ENCODE data around the gene MAP2K2.

MAP2K2 gene

DNA sequence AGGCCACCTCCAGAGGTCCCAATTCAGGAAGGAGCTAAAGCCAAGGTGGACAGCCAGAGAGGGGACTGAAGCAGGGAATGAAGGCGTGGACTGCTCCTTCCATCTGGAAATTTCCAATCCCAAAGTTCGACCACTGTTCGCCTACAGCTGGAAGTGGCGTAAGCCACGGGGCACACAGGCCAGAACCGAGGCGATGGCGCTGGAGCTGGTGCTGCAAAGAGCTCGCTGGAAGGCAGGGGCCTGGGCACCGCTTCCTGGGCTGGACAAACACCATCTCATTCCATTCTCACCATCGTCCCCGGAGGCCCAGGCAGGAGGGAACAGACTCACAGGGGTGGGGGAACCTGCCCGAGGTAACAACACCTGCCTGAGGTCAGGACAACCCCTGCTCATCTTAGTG, 4.2 kb downstream of the MAP2K2 start:
- Histone ChIP-seq H2BK5ac (ENCODE audit: low read length) (no peak overlapping the region), H3K23ac (ENCODE audit: low read length) (no peak overlapping the region), H2BK120ac (ENCODE audit: low read depth, low read length) (no peak overlapping the region), H3K9ac (ENCODE audit: low read length) (no peak overlapping the region), H3K4me2 (ENCODE audit: low read length) (no peak overlapping the region), H3K27ac (ENCODE audit: low read depth, low read length) (no peak overlapping the region), H3K27me3 (ENCODE audit: insufficient read depth, low read length, poor library complexity) (no peaks in the 10 kb centered on the region), H3K4me1 (ENCODE audit: control insufficient read depth, low read depth, low read length) (peaks cover 5% of the 10 kb centered on the region), H3K79me2 (ENCODE audit: control insufficient read depth, insufficient read depth, low read length) (peaks cover 16% of the 10 kb centered on the region), H3K18ac (ENCODE audit: low read length) (no peak overlapping the region), H2AK5ac (ENCODE audit: low read length) (no peak overlapping the region), H2BK15ac (replicated peaks; ENCODE audit: low read depth) (no peak overlapping the region), H3K56ac (ENCODE audit: low read length) (no peak overlapping the region), H3K4me3 (ENCODE audit: low read length) (no peak overlapping the region), H3K79me1 (ENCODE audit: low read length) (peaks cover 12% of the 10 kb centered on the region), H4K8ac (ENCODE audit: low read depth, low read length) (no peak overlapping the region), H3K36me3 (ENCODE audit: control insufficient read depth, insufficient read depth, low read length) (peaks cover 2% of the 10 kb centered on the region), H4K5ac (ENCODE audit: low read length) (no peak overlapping the region), H3K4ac (ENCODE audit: low read depth, low read length) (no peak overlapping the region)
- no peak for DNase-seq
- no CpG with 5 or more reads among the region's 13 CpGs for WGBS (ENCODE audit: extremely low coverage, insufficient coverage, low lambda C conversion rate)

- no peaks in the 10 kb centered on the region for H3K27me3 ChIP-seq (ENCODE audit: insufficient read depth, low read length, poor library complexity)
- no peak overlapping the region for H3K23ac ChIP-seq (ENCODE audit: low read length)
- no peak overlapping the region for H3K56ac ChIP-seq (ENCODE audit: low read length)
- peaks cover 8% of the 10 kb centered on the region for H3K36me3 ChIP-seq (ENCODE audit: control insufficient read depth, insufficient read depth, low read length)
- H2AK5ac ChIP-seq (ENCODE audit: low read length), result no peak overlapping the region
- no peak overlapping the region for H3K18ac ChIP-seq (ENCODE audit: low read length)
- no peak overlapping the region for H3K4ac ChIP-seq (ENCODE audit: low read depth, low read length)
- no peak overlapping the region for H2BK5ac ChIP-seq (ENCODE audit: low read length)
- no CpG with 5 or more reads among the region's 13 CpGs for WGBS (ENCODE audit: extremely low coverage, insufficient coverage, low lambda C conversion rate)
- peaks cover 4% of the 10 kb centered on the region for H3K79me1 ChIP-seq (ENCODE audit: low read length)
- H2BK120ac ChIP-seq (ENCODE audit: low read depth, low read length), result no peak overlapping the region
- no peak overlapping the region for H4K8ac ChIP-seq (ENCODE audit: low read depth, low read length)
- DNase-seq, result no peak
- no peak overlapping the region for H3K9ac ChIP-seq (ENCODE audit: low read length)
- no peaks in the 10 kb centered on the region for H3K4me1 ChIP-seq (ENCODE audit: control insufficient read depth, low read depth, low read length)
- H4K5ac ChIP-seq (ENCODE audit: low read length), result no peak overlapping the region
- H3K4me2 ChIP-seq (ENCODE audit: low read length), result no peak overlapping the region
- peaks cover under 1% of the 10 kb centered on the region for H3K79me2 ChIP-seq (ENCODE audit: control insufficient read depth, insufficient read depth, low read length)
- no peak overlapping the region for H3K4me3 ChIP-seq (ENCODE audit: low read length)
- H2BK15ac ChIP-seq (replicated peaks; ENCODE audit: low read depth), result no peak overlapping the region
- H3K27ac ChIP-seq (ENCODE audit: low read depth, low read length), result no peak overlapping the region
These were observed 8.0 kb downstream of the MAP2K2 start for GRCh38 chr19:4115818-4116385.

DNA sequence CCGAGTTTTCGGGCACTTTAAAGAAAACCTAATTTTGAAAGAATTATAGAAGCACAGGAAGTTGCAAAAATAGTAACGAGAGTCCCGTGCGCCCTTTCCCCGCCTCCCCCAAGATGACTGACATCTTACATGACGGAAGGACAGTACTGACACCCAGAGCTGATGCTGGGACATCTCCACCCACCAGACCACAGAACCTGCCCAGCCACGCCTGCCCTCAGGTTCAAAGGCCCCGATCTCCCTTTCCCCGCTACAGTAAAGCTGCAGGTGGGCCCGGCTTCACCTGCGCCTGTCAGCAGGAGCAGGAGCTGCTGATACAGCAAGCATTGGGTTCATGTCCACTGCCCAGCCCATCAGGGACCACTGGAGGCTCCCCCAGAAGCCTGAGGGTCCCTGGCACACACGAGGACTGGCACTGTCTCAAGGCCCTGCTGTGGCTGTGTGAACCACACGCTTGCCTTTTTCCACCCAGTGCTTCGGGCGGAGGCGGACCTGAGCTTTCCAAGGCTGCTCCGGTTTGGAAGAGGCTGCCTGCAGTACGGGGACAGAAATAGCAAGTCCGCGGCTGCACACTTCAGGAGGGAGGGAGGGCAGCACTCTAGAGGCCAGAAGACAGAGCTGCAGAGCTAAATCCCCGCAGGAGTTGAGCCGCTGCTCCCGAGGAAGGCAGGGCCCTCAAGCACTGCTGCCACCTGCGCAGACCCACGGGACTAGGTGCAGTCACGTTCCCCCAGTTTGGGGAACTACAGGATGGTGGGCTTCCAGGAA, 8.7 kb downstream of the MAP2K2 start:
- Histone ChIP-seq H3K79me2 (ENCODE audit: control insufficient read depth, insufficient read depth, low read length) (no peaks in the 10 kb centered on the region), H4K5ac (ENCODE audit: low read length) (no peak overlapping the region), H3K27me3 (ENCODE audit: insufficient read depth, low read length, poor library complexity) (no peaks in the 10 kb centered on the region), H2AK5ac (ENCODE audit: low read length) (no peak overlapping the region), H3K36me3 (ENCODE audit: control insufficient read depth, insufficient read depth, low read length) (peaks cover 10% of the 10 kb centered on the region), H3K4ac (ENCODE audit: low read depth, low read length) (no peak overlapping the region), H2BK120ac (ENCODE audit: low read depth, low read length) (no peak overlapping the region), H3K4me3 (ENCODE audit: low read length) (no peak overlapping the region), H3K18ac (ENCODE audit: low read length) (no peak overlapping the region), H3K23ac (ENCODE audit: low read length) (no peak overlapping the region), H3K56ac (ENCODE audit: low read length) (no peak overlapping the region), H3K4me2 (ENCODE audit: low read length) (no peak overlapping the region), H3K79me1 (ENCODE audit: low read length) (peaks cover 4% of the 10 kb centered on the region), H3K27ac (ENCODE audit: low read depth, low read length) (no peak overlapping the region), H4K8ac (ENCODE audit: low read depth, low read length) (no peak overlapping the region), H3K9ac (ENCODE audit: low read length) (no peak overlapping the region), H3K4me1 (ENCODE audit: control insufficient read depth, low read depth, low read length) (no peaks in the 10 kb centered on the region), H2BK15ac (replicated peaks; ENCODE audit: low read depth) (no peak overlapping the region), H2BK5ac (ENCODE audit: low read length) (no peak overlapping the region)
- WGBS (ENCODE audit: extremely low coverage, insufficient coverage, low lambda C conversion rate), result no CpG with 5 or more reads among the region's 27 CpGs
- no peak for DNase-seq

GRCh38 chr19:4114181-4114580, 9.7 kb downstream of the MAP2K2 start:
- Histone ChIP-seq H2BK15ac (replicated peaks; ENCODE audit: low read depth) (no peak overlapping the region), H3K79me1 (ENCODE audit: low read length) (peaks cover 2% of the 10 kb centered on the region), H3K27me3 (ENCODE audit: insufficient read depth, low read length, poor library complexity) (no peaks in the 10 kb centered on the region), H3K27ac (ENCODE audit: low read depth, low read length) (no peak overlapping the region), H3K56ac (ENCODE audit: low read length) (no peak overlapping the region), H3K4ac (ENCODE audit: low read depth, low read length) (no peak overlapping the region), H3K4me3 (ENCODE audit: low read length) (no peak overlapping the region), H4K5ac (ENCODE audit: low read length) (no peak overlapping the region), H3K79me2 (ENCODE audit: control insufficient read depth, insufficient read depth, low read length) (no peaks in the 10 kb centered on the region), H3K4me1 (ENCODE audit: control insufficient read depth, low read depth, low read length) (no peaks in the 10 kb centered on the region), H3K18ac (ENCODE audit: low read length) (no peak overlapping the region), H3K4me2 (ENCODE audit: low read length) (no peak overlapping the region), H2BK5ac (ENCODE audit: low read length) (no peak overlapping the region), H4K8ac (ENCODE audit: low read depth, low read length) (no peak overlapping the region), H2AK5ac (ENCODE audit: low read length) (no peak overlapping the region), H3K9ac (ENCODE audit: low read length) (no peak overlapping the region), H3K36me3 (ENCODE audit: control insufficient read depth, insufficient read depth, low read length) (peaks cover 10% of the 10 kb centered on the region), H2BK120ac (ENCODE audit: low read depth, low read length) (no peak overlapping the region), H3K23ac (ENCODE audit: low read length) (no peak overlapping the region)
- DNase-seq, result no peak
- WGBS (ENCODE audit: extremely low coverage, insufficient coverage, low lambda C conversion rate), result no CpG with 5 or more reads among the region's 19 CpGs

- Histone ChIP-seq H3K79me1 (ENCODE audit: low read length) (no peaks in the 10 kb centered on the region), H3K9ac (ENCODE audit: low read length) (no peak overlapping the region), H3K36me3 (ENCODE audit: control insufficient read depth, insufficient read depth, low read length) (peaks cover 10% of the 10 kb centered on the region), H3K4me3 (ENCODE audit: low read length) (no peak overlapping the region), H4K8ac (ENCODE audit: low read depth, low read length) (no peak overlapping the region), H2AK5ac (ENCODE audit: low read length) (no peak overlapping the region), H3K18ac (ENCODE audit: low read length) (no peak overlapping the region), H2BK5ac (ENCODE audit: low read length) (no peak overlapping the region), H3K4me1 (ENCODE audit: control insufficient read depth, low read depth, low read length) (no peaks in the 10 kb centered on the region), H3K4me2 (ENCODE audit: low read length) (no peak overlapping the region), H3K4ac (ENCODE audit: low read depth, low read length) (no peak overlapping the region), H3K23ac (ENCODE audit: low read length) (no peak overlapping the region), H4K5ac (ENCODE audit: low read length) (no peak overlapping the region), H3K56ac (ENCODE audit: low read length) (no peak overlapping the region), H3K27me3 (ENCODE audit: insufficient read depth, low read length, poor library complexity) (no peaks in the 10 kb centered on the region), H2BK15ac (replicated peaks; ENCODE audit: low read depth) (no peak overlapping the region), H2BK120ac (ENCODE audit: low read depth, low read length) (no peak overlapping the region), H3K79me2 (ENCODE audit: control insufficient read depth, insufficient read depth, low read length) (no peaks in the 10 kb centered on the region), H3K27ac (ENCODE audit: low read depth, low read length) (no peak overlapping the region)
- WGBS (ENCODE audit: extremely low coverage, insufficient coverage, low lambda C conversion rate), result no CpG with 5 or more reads among the region's 22 CpGs
- DNase-seq, result no peak
These were observed 10.4 kb downstream of the MAP2K2 start for GRCh38 chr19:4113398-4114088.

Data from mesendoderm (in vitro differentiated cells).